H1 (cell line): ENCODE results near the gene ASS1. TPM values are rescaled to one million over a fixed set of nuclear protein-coding genes. Genes with fewer than 3 reads are reported as not detected.

Experiments used
- CTCF ChIA-PET: fragments of 300-600 bp; sonication (Branson Sonifier 250); formaldehyde crosslinking; loops from one replicate; lab custom pipeline; 2021; ENCODE audit not compliant: partially characterized antibody; lab: Charles Lee
- POLR2A ChIA-PET: fragments of 300-600 bp; sonication (Branson Sonifier 250); formaldehyde crosslinking; loops from one replicate; lab custom pipeline; 2021; ENCODE audit warnings: inconsistent platforms; ENCODE audit not compliant: partially characterized antibody; lab: Charles Lee
- DNase-seq, 2 experiments: peaks; one replicate each; pipeline versions ENCODE4 v3.0.0 to v3.0.0-alpha.2; 2010 to 2022; ENCODE audit warnings: low spot score in 2 of 2, low read depth in 1 of 2, mixed read lengths in 1 of 2
- FAIRE-seq: peaks from 2 replicates; lab custom pipeline; 2011; peaks lifted over from hg19 to GRCh38; lab: Jason Lieb, UNC
- H2AFZ ChIP-seq: 2 replicates; pipeline ENCODE4 v1.8.1; 2012; ENCODE audit warnings: low read length, inconsistent platforms
- H2AK5ac ChIP-seq: 2 replicates; pipeline ENCODE4 v1.6.1; 2013; ENCODE audit warnings: low read depth, low read length
- H2BK120ac ChIP-seq: replicated peaks from 2 replicates; pipeline ENCODE3; 2013; ENCODE audit warnings: low read depth, low read length, inconsistent platforms
- H2BK12ac ChIP-seq: 2 replicates; pipeline ENCODE4 v1.6.1; 2013; ENCODE audit warnings: low read depth, low read length
- H2BK15ac ChIP-seq: 2 replicates; pipeline ENCODE4 v1.6.1; 2013; ENCODE audit warnings: low read length
- H2BK20ac ChIP-seq: 2 replicates; pipeline ENCODE4 v1.6.1; 2013; ENCODE audit warnings: low read length
- H2BK5ac ChIP-seq: 2 replicates; pipeline ENCODE4 v1.6.1; 2013; ENCODE audit warnings: low read depth, low read length
- H3K14ac ChIP-seq: 2 replicates; pipeline ENCODE4 v1.6.1; 2013; ENCODE audit warnings: inconsistent platforms; ENCODE audit not compliant: insufficient read length
- H3K18ac ChIP-seq: 2 replicates; pipeline ENCODE4 v1.6.1; 2013; ENCODE audit warnings: low read length; ENCODE audit errors: extremely low read depth
- H3K23ac ChIP-seq: 2 replicates; pipeline ENCODE4 v1.6.1; 2013; ENCODE audit warnings: inconsistent platforms; ENCODE audit not compliant: insufficient read length
- H3K23me2 ChIP-seq: 2 replicates; pipeline ENCODE4 v1.6.1; 2013; ENCODE audit warnings: low read depth, low read length
- H3K27ac ChIP-seq: 2 replicates; pipeline ENCODE4 v1.6.1; 2011; ENCODE audit warnings: low read depth, low read length, inconsistent platforms
- H3K27me3 ChIP-seq, 4 experiments: replicated peaks in 1 of 4; 1 replicate in 1 of 4; 2 replicates in 3 of 4; pipeline versions ENCODE4 v1.6.1 to v1.8.1; 2011 to 2013; ENCODE audit warnings: low read length in 3 of 4, mild to moderate bottlenecking in 3 of 4, inconsistent platforms in 2 of 4, mixed read lengths in 2 of 4, moderate library complexity in 1 of 4; ENCODE audit not compliant: control insufficient read depth in 3 of 4, insufficient read depth in 3 of 4; ENCODE audit errors: extremely low read depth in 1 of 4
- H3K36me3 ChIP-seq, 4 experiments: 2 replicates each; pipeline versions ENCODE4 v1.6.1 to v1.8.1; 2011 to 2013; ENCODE audit warnings: mild to moderate bottlenecking in 4 of 4, low read length in 3 of 4, moderate library complexity in 2 of 4, control low read depth in 1 of 4, inconsistent platforms in 1 of 4; ENCODE audit not compliant: insufficient read depth in 4 of 4, control insufficient read depth in 2 of 4
- H3K4ac ChIP-seq: replicated peaks from 2 replicates; pipeline ENCODE3; 2013; ENCODE audit warnings: low read length, low read depth, mixed read lengths, inconsistent platforms; ENCODE audit not compliant: insufficient read length
- H3K4me1 ChIP-seq, 4 experiments: replicated peaks in 1 of 4; 1 replicate in 1 of 4; 2 replicates in 3 of 4; pipeline versions ENCODE4 v1.6.1 to v1.8.1; 2011 to 2013; ENCODE audit warnings: low read length in 3 of 4, inconsistent platforms in 2 of 4, mixed read lengths in 1 of 4; ENCODE audit not compliant: insufficient read depth in 4 of 4, control insufficient read depth in 3 of 4
- H3K4me2 ChIP-seq, 2 experiments: 2 replicates each; pipeline versions ENCODE4 v1.6.1 to v1.8.1; 2011 to 2013; ENCODE audit warnings: low read depth in 2 of 2, low read length in 2 of 2, control low read depth in 1 of 2, inconsistent platforms in 1 of 2, mild to moderate bottlenecking in 1 of 2; ENCODE audit not compliant: insufficient read depth in 1 of 2
- H3K4me3 ChIP-seq, 4 experiments: fragments of 200-600, 300-600 bp in 1 of 4; sonication (generic), shearing (Covaris generic), sonication (Bioruptor Twin) in 1 of 4; 2 replicates each; pipeline versions ENCODE4 v1.5.1 to v1.8.1; 2011 to 2016; ENCODE audit warnings: low read length in 4 of 4, low read depth in 3 of 4, control low read depth in 2 of 4, inconsistent platforms in 2 of 4, mild to moderate bottlenecking in 2 of 4, mixed read lengths in 1 of 4, moderate library complexity in 1 of 4; ENCODE audit not compliant: insufficient read depth in 2 of 4; ENCODE audit errors: extremely low read depth in 1 of 4
- H3K56ac ChIP-seq: replicated peaks from 2 replicates; pipeline ENCODE3; 2013; ENCODE audit warnings: low read depth, mild to moderate bottlenecking, mixed read lengths, low read length, inconsistent platforms; ENCODE audit not compliant: insufficient read length
- H3K79me1 ChIP-seq: 2 replicates; pipeline ENCODE4 v1.6.1; 2013; ENCODE audit warnings: low read depth, low read length, control low read depth
- H3K79me2 ChIP-seq, 2 experiments: 2 replicates each; pipeline versions ENCODE4 v1.6.1 to v1.8.1; 2012 to 2013; ENCODE audit warnings: low read length in 2 of 2, mild to moderate bottlenecking in 2 of 2, inconsistent platforms in 1 of 2; ENCODE audit not compliant: insufficient read depth in 2 of 2, control insufficient read depth in 1 of 2
- H3K9ac ChIP-seq, 4 experiments: replicated peaks in 1 of 4; 1 replicate in 1 of 4; 2 replicates in 3 of 4; pipeline versions ENCODE4 v1.6.1 to v1.8.1; 2011 to 2013; ENCODE audit warnings: low read depth in 3 of 4, low read length in 3 of 4, control low read depth in 2 of 4, mild to moderate bottlenecking in 2 of 4, moderate library complexity in 2 of 4, inconsistent platforms in 1 of 4; ENCODE audit errors: extremely low read depth in 1 of 4
- H3K9me3 ChIP-seq, 2 experiments: 2 replicates each; pipeline versions ENCODE4 v1.6.1 to v1.8.1; 2012 to 2013; ENCODE audit warnings: mild to moderate bottlenecking in 2 of 2, moderate library complexity in 2 of 2, control low read depth in 1 of 2, inconsistent platforms in 1 of 2, low read depth in 1 of 2, low read length in 1 of 2, mixed read lengths in 1 of 2; ENCODE audit not compliant: insufficient read depth in 2 of 2
- H4K20me1 ChIP-seq, 2 experiments: replicated peaks in 1 of 2; 2 replicates each; pipeline versions ENCODE3 to v1.8.1; 2011 to 2013; ENCODE audit warnings: inconsistent platforms in 2 of 2, low read length in 2 of 2, mild to moderate bottlenecking in 1 of 2; ENCODE audit not compliant: insufficient read depth in 2 of 2, control insufficient read depth in 1 of 2
- H4K5ac ChIP-seq: 2 replicates; pipeline ENCODE4 v1.6.1; 2013; ENCODE audit warnings: low read length, low read depth, mixed read lengths, inconsistent platforms; ENCODE audit not compliant: insufficient read length
- H4K8ac ChIP-seq: 2 replicates; pipeline ENCODE4 v1.8.0; 2013; ENCODE audit warnings: mild to moderate bottlenecking, moderate library complexity, low read length, inconsistent platforms; ENCODE audit not compliant: insufficient read depth; ENCODE audit errors: extremely low read depth
- H4K91ac ChIP-seq: replicated peaks from 2 replicates; pipeline ENCODE3; 2013; ENCODE audit warnings: low read length, mixed read lengths, inconsistent platforms; ENCODE audit not compliant: insufficient read length
- ATF3 ChIP-seq: IDR thresholded peaks from 2 replicates; pipeline ENCODE4 v1.6.1; 2011; ENCODE audit warnings: low read depth, mild to moderate bottlenecking, low read length; ENCODE audit not compliant: insufficient read depth
- CEBPB ChIP-seq: IDR thresholded peaks from 2 replicates; pipeline ENCODE4 v1.6.1; 2012; ENCODE audit warnings: low read depth, low read length
- KDM5A ChIP-seq: fragments of 200-600 bp; IDR thresholded peaks from 2 replicates; pipeline ENCODE4 v1.7.1; 2012; ENCODE audit warnings: mild to moderate bottlenecking, low read length, inconsistent platforms, mixed read lengths
- RXRA ChIP-seq: IDR thresholded peaks from 2 replicates; pipeline ENCODE4 v1.6.1; 2011; ENCODE audit warnings: low read depth, mild to moderate bottlenecking, low read length, moderate library complexity; ENCODE audit not compliant: insufficient read depth
- SP4 ChIP-seq: IDR thresholded peaks from 2 replicates; pipeline ENCODE4 v1.6.1; 2012; ENCODE audit warnings: low read length, inconsistent platforms
- ZNF274 ChIP-seq: IDR thresholded peaks from 2 replicates; pipeline ENCODE4 v1.7.0; 2012; ENCODE audit warnings: low read length, borderline replicate concordance; ENCODE audit errors: extremely low read depth
- WGBS, 2 experiments: shearing (Covaris generic) in 1 of 2; methylation state at CpG; one replicate each; pipeline versions ENCODE4 v1.1.6 to v1.1.7; 2013 to 2015; ENCODE audit warnings: low lambda C conversion rate in 2 of 2, mixed read lengths in 2 of 2, inconsistent platforms in 1 of 2, low coverage in 1 of 2, missing lambda C conversion rate in 1 of 2; ENCODE audit not compliant: insufficient replicate concordance in 2 of 2, insufficient coverage in 1 of 2, insufficient read length in 1 of 2; ENCODE audit errors: extremely low coverage in 1 of 2, missing lambda C conversion rate in 1 of 2; 5-methylcytosine and 5-hydroxymethylcytosine counted together
- polyA plus RNA-seq, 7 experiments: library from polyadenylated mRNA; depleted of rRNA in 3 of 7; stranded (reverse) in 5 of 7; unstranded in 2 of 7; fragments of >200 nt in 5 of 7; fragments of 200-250 nt in 2 of 7; gene quantifications; 1 replicate in 5 of 7; 2 replicates in 1 of 7; 4 replicates in 1 of 7; pipeline versions ENCODE4 v1.2.1 to v1.2.3, GENCODE V29; 2011 to 2013; ENCODE audit warnings: missing spikeins in 2 of 7, mixed read lengths in 2 of 7
- total RNA-seq: library from RNA; stranded (reverse); fragmentation: NEBNext Ultra II Directional; extraction: Animal tissue kit (Norgen Biotek cat#: 25700); gene quantifications from 2 replicates; pipeline ENCODE4 v1.2.1, GENCODE V29; 2021

ASS1 gene
- total and polyA plus RNA-seq, 2 of the 8 experiments (the other 6 are each of a cell fraction or from before 2014, with no cell fraction given) = 108 to 296 TPM

- Histone ChIP-seq H3K18ac (no peak overlapping the region), H3K79me2 (no peaks in the 10 kb centered on the region), H3K4me3 (no peak overlapping the region), H2BK20ac (no peak overlapping the region), H3K14ac (no peak overlapping the region), H3K9ac (peak overlapping the region in 1 of 4 experiments; percentile 2; a peak in 1 of 7 replicates), H2BK120ac (no peak overlapping the region), H3K4ac (no peak overlapping the region), H4K5ac (no peak overlapping the region), H4K91ac (no peak overlapping the region), H3K23me2 (no peaks in the 10 kb centered on the region), H3K4me2 (no peak overlapping the region), H4K8ac (no peak overlapping the region), H3K79me1 (no peaks in the 10 kb centered on the region), H3K27ac (no peak overlapping the region), H2AFZ (no peak overlapping the region), H3K23ac (no peak overlapping the region), H4K20me1 (no peaks in the 10 kb centered on the region), H2BK15ac (no peak overlapping the region), H3K56ac (no peak overlapping the region), H2BK5ac (peak overlapping the region; percentile 24; the same call in 1 of the 2 replicates), H3K4me1 (no peaks in the 10 kb centered on the region; a peak in 1 of 7 replicates), H3K9me3 (peaks cover 7% of the 10 kb centered on the region in 2 experiments; a peak in 3 of 4 replicates), H3K36me3 (peaks cover 3 to 43% (median 14%) of the 10 kb centered on the region in 4 experiments; a peak in 6 of 8 replicates), H3K27me3 (no peaks in the 10 kb centered on the region), H2BK12ac (no peak overlapping the region), H2AK5ac (no peak overlapping the region)
- POLR2A ChIA-PET = no interaction called here
- FAIRE-seq (no peak), DNase-seq (no peak)
- CTCF ChIA-PET = interaction anchor here (0.5 to 1.4 kb wide), 5 partner anchors 15 to 208 kb away, joined by 3 to 6 read pairs (median 4); no protein-coding TSS in a partner anchor
- WGBS, 2 experiments = 88% methylated on average over 7 of the region's 9 CpGs; no CpG with 5 or more reads in 1 of the 2 experiments
- TF ChIP-seq KDM5A (no peak), CEBPB (no peak), SP4 (no peak), RXRA (no peak), ATF3 (no peak), ZNF274 (no peak)
Measured at GRCh38 chr9:130498918-130499698, 54.3 kb downstream of the ASS1 start.
